ENCODE measurements around the gene SUFU. TPM values are rescaled to one million over a fixed set of nuclear protein-coding genes. Genes with fewer than 3 reads are reported as not detected.

Gene SUFU
- total RNA-seq, 1 donor from 2014 or later: 19.9 TPM

DNA sequence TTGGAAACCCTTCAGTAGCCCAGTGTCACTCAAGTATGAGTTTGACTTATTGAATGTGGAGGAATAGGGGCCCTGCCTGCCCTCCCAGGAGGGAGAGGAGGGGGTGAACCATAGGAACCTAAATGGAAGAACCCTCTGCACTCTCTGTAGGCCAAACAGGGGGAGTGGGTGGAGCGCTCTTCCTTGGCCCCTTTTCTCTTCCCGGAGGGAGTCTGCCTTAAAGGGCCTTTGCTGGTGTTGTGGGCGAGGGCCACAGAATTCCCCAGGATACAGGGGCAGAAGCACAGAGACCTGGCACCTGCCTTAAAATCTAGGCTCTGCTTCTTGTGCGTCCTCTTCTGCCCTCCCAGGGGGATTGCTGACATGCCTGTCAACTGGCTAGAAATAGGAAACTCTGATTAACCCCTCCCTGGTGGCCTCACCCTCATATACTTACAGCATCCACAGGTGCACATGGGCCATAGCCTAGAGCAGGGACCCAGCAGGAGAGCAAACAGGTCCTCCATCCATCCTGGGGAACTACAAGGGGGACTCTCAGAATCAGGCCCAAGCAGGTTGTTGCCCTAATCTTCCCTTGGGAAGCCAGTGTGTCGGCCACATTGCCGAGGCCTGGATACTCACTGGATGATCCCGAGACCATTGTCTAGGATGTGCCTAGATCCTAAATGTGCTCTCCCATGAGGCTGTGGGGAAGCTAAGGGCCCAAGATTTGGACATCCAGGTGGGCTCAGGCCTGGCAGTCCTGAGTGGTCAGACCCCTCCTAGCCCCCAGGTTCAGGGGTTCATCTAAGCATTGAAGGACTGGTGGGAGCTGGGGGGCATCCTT, 143.9 kb downstream of the SUFU start:
- H3K27me3 Mint-ChIP-seq (ENCODE audit: unreplicated experiment): peaks cover 26% of the 10 kb centered on the region
- H3K36me3 Mint-ChIP-seq (ENCODE audit: unreplicated experiment): no peaks in the 10 kb centered on the region
- H3K27ac Mint-ChIP-seq (ENCODE audit: unreplicated experiment): peak overlapping the region; percentile 99
- peaks cover 27% of the 10 kb centered on the region for H3K9me3 Mint-ChIP-seq (ENCODE audit: unreplicated experiment)
- TF ChIP-seq, protein P1, sequence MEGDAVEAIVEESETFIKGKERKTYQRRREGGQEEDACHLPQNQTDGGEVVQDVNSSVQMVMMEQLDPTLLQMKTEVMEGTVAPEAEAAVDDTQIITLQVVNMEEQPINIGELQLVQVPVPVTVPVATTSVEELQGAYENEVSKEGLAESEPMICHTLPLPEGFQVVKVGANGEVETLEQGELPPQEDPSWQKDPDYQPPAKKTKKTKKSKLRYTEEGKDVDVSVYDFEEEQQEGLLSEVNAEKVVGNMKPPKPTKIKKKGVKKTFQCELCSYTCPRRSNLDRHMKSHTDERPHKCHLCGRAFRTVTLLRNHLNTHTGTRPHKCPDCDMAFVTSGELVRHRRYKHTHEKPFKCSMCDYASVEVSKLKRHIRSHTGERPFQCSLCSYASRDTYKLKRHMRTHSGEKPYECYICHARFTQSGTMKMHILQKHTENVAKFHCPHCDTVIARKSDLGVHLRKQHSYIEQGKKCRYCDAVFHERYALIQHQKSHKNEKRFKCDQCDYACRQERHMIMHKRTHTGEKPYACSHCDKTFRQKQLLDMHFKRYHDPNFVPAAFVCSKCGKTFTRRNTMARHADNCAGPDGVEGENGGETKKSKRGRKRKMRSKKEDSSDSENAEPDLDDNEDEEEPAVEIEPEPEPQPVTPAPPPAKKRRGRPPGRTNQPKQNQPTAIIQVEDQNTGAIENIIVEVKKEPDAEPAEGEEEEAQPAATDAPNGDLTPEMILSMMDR (IDR thresholded peaks at IDR 0.05; ENCODE audit: partially characterized antibody, unreplicated experiment): no peak
- peaks cover 27% of the 10 kb centered on the region for H3K4me1 Mint-ChIP-seq (ENCODE audit: low read depth, unreplicated experiment)
- H3K4me3 Mint-ChIP-seq (ENCODE audit: unreplicated experiment): peak overlapping the region; percentile 99
- DNase-seq: no peak

DNA sequence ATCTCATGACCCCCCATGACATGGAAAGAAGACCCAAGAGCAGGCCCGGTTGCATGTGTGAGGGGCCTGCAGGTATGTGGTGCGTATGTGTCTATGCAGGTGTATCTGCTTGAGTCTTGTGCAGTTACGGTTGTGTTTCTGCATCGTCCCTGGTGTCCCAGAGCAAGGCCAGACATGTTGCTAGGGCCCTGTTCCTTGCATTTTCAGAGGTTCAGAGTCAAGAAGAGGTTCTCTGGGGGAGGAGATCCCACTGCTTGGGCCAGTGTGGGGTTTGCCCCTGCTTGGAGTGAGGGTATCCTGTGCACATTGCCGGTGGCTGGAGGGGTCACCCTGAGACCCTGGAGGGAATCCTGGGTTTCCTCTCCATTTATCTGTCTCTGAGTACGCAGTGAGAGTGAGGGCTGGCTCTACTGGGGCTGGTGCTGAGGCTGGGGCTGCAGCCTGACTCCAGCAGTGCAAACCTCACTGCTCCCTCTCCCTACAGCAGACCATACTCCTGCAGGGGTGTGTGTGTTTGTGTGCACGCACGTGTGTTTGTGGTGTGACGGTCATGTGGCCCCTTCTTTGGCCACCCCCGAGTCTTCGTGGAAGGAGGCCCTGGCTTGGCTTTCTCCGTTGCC, 144.6 kb downstream of the SUFU start:
- H3K27me3 Mint-ChIP-seq (ENCODE audit: unreplicated experiment): peaks cover 25% of the 10 kb centered on the region
- DNase-seq: no peak
- H3K27ac Mint-ChIP-seq (ENCODE audit: unreplicated experiment): peak overlapping the region; percentile 83
- H3K9me3 Mint-ChIP-seq (ENCODE audit: unreplicated experiment): peaks cover 23% of the 10 kb centered on the region
- no peaks in the 10 kb centered on the region for H3K36me3 Mint-ChIP-seq (ENCODE audit: unreplicated experiment)
- H3K4me3 Mint-ChIP-seq (ENCODE audit: unreplicated experiment): peak overlapping the region; percentile 99
- H3K4me1 Mint-ChIP-seq (ENCODE audit: low read depth, unreplicated experiment): peaks cover 31% of the 10 kb centered on the region
- TF ChIP-seq, protein P1 (IDR thresholded peaks at IDR 0.05; ENCODE audit: partially characterized antibody, unreplicated experiment): no peak

DNA sequence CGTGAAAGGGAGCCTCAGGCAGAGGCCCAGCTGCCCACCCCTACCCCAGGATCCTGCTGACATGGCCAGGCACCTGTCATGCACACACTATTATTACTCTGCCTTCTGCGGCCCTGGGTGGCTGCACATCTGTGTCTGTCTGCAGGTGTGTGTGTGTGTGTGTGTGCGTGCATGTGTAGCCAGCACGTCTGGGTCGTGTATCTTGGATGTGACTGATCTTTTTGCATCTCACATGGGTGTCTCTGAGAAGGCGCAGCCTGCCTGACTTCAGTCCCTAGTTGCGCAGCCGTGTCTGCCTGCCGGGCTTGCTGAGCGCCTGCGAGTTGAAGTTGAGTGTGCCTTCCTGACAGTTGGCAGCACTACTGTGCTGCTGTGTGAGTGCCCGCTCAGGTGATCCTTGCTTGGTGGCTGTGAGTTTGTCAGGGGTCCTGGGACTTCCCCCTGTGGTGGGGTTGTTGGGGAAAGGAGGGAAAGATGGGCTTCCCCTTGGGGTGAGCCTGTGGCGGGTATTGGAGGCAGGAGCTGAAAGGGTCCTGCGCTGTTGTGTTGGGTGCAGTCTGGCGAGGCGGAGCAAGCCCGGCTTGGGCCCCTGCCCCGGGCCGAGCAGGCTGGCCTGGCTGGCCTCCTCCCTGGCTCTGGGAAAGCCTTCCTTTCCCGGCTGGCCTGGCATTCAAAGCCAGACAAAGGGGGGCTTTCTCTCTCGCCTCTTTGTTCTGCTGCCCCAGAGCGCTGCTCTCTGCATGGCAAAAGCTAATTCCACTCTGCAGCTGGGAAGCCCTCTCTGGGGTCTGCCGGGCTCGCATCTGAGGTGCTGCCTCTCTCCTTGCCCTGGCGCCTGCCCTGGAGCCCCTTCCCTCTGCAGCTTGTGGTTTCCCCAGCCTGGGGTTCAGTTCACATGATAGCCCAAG, 145.4 kb downstream of the SUFU start:
- peak overlapping the region; percentile 99 for H3K4me3 Mint-ChIP-seq (ENCODE audit: unreplicated experiment)

GRCh38 chr10:102649797-102650654, 146.3 kb downstream of the SUFU start:
- H3K27ac Mint-ChIP-seq (ENCODE audit: unreplicated experiment): peak overlapping the region; percentile 59
- no peak for DNase-seq
- peaks cover 35% of the 10 kb centered on the region for H3K4me1 Mint-ChIP-seq (ENCODE audit: low read depth, unreplicated experiment)
- H3K27me3 Mint-ChIP-seq (ENCODE audit: unreplicated experiment): peaks cover 23% of the 10 kb centered on the region
- H3K36me3 Mint-ChIP-seq (ENCODE audit: unreplicated experiment): no peaks in the 10 kb centered on the region
- H3K9me3 Mint-ChIP-seq (ENCODE audit: unreplicated experiment): peaks cover 24% of the 10 kb centered on the region
- TF ChIP-seq, protein P1 (IDR thresholded peaks at IDR 0.05; ENCODE audit: partially characterized antibody, unreplicated experiment): no peak
- peak overlapping the region; percentile 65 for H3K4me3 Mint-ChIP-seq (ENCODE audit: unreplicated experiment)

More for the DNA sequence above, 145.4 kb downstream of the SUFU start:
- peaks cover 25% of the 10 kb centered on the region for H3K27me3 Mint-ChIP-seq (ENCODE audit: unreplicated experiment)
- H3K36me3 Mint-ChIP-seq (ENCODE audit: unreplicated experiment): no peaks in the 10 kb centered on the region
- no peak for DNase-seq
- TF ChIP-seq, protein P1 (IDR thresholded peaks at IDR 0.05; ENCODE audit: partially characterized antibody, unreplicated experiment): no peak
- peaks cover 35% of the 10 kb centered on the region for H3K4me1 Mint-ChIP-seq (ENCODE audit: low read depth, unreplicated experiment)
- peaks cover 23% of the 10 kb centered on the region for H3K9me3 Mint-ChIP-seq (ENCODE audit: unreplicated experiment)
- H3K27ac Mint-ChIP-seq (ENCODE audit: unreplicated experiment): peak overlapping the region; percentile 83
